BE2C (cell line): ENCODE data around the gene TSSK1B.

Experiments used
- DNase-seq: peaks from one replicate; pipeline ENCODE4 v3.0.0-alpha.2; 2020
- H3K27me3 ChIP-seq: fragments of 250-450 bp; sonication (Bioruptor Pico); 2 replicates; pipeline ENCODE4 v1.5.1; 2020; ENCODE audit warnings: mild to moderate bottlenecking
- H3K36me3 ChIP-seq: fragments of 250-450 bp; sonication (Bioruptor Pico); 2 replicates; pipeline ENCODE4 v1.5.1; 2020; ENCODE audit warnings: mild to moderate bottlenecking
- H3K4me1 ChIP-seq: fragments of 250-450 bp; sonication (Bioruptor Pico); 2 replicates; pipeline ENCODE4 v1.5.1; 2020
- H3K4me3 ChIP-seq: 2 replicates; pipeline ENCODE4 v1.5.1; 2011; ENCODE audit warnings: low read depth, low read length
- H3K9me3 ChIP-seq: fragments of 250-450 bp; sonication (Bioruptor Pico); 2 replicates; pipeline ENCODE4 v1.5.1; 2020
- TF ChIP-seq, protein P1 (sequence below): IDR thresholded peaks from 2 replicates; pipeline ENCODE4 v1.5.1; 2012; ENCODE audit warnings: mild to moderate bottlenecking, low read depth, low read length

TSSK1B gene

DNA sequence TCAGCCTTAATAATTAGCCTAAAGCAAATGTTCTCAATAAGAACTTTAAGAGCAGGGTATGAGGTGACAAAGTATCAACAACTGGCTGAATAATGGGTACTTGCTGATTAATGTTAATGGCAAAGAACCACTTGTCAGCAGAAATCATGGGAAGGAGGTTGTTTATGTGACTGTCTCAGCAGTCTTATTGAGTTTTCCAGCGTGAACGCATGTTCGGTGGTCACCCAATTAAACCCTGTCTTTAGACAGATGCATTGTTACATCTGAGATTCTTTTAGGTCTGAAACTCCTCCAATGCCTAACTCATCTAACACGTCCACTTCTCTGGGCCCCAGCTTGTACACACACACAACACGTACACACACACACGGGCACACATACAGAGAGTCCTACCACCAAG is 18.2 kb upstream of the TSSK1B start:
- no peak for DNase-seq
- H3K36me3 ChIP-seq: no peaks in the 10 kb centered on the region
- H3K4me1 ChIP-seq: no peaks in the 10 kb centered on the region
- no peaks in the 10 kb centered on the region for H3K27me3 ChIP-seq
- no peak overlapping the region for H3K4me3 ChIP-seq
- no peaks in the 10 kb centered on the region for H3K9me3 ChIP-seq
- TF ChIP-seq, protein P1, sequence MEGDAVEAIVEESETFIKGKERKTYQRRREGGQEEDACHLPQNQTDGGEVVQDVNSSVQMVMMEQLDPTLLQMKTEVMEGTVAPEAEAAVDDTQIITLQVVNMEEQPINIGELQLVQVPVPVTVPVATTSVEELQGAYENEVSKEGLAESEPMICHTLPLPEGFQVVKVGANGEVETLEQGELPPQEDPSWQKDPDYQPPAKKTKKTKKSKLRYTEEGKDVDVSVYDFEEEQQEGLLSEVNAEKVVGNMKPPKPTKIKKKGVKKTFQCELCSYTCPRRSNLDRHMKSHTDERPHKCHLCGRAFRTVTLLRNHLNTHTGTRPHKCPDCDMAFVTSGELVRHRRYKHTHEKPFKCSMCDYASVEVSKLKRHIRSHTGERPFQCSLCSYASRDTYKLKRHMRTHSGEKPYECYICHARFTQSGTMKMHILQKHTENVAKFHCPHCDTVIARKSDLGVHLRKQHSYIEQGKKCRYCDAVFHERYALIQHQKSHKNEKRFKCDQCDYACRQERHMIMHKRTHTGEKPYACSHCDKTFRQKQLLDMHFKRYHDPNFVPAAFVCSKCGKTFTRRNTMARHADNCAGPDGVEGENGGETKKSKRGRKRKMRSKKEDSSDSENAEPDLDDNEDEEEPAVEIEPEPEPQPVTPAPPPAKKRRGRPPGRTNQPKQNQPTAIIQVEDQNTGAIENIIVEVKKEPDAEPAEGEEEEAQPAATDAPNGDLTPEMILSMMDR: no peak

DNA sequence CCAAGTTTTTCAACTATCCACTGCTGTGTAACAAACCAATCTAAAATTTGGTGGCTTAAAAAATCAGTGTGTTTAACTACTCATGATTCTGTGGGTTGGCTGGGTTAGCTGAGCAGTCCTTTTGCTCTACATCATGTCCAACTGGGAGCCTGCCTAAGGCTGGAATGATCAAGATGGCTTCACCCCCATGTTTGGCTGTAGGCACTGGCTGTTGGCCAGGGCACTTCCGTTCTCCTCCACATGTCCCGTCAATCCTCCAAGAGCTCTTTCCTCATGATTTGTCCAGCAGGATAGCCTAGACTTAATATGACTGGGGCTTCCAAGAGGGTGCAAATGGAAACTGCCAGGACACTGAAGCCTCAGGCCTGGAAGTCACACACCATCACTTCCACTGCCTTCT is 17.0 kb upstream of the TSSK1B start:
- H3K27me3 ChIP-seq: no peaks in the 10 kb centered on the region
- TF ChIP-seq, protein P1: no peak
- H3K4me1 ChIP-seq: no peaks in the 10 kb centered on the region
- no peaks in the 10 kb centered on the region for H3K36me3 ChIP-seq
- H3K9me3 ChIP-seq: no peaks in the 10 kb centered on the region
- H3K4me3 ChIP-seq: no peak overlapping the region
- no peak for DNase-seq

DNA sequence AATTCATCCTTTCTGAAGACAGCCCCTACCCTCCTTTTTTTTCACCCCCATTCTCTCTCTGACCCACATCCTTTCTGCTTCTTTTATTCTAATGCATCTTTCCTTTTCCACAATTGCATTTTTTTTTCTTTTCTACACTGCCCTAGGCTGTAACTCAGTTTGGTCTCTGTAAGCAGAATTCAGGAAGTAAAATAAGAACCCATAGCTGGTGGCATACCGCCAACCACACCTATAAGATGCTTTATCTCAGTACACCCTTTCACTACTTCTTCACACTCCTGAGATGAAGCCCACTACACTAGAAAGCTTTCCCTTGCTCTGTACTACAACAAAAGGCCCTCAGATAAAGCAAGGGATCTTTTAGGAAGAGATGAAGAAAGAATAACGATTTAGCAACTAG is 16.1 kb upstream of the TSSK1B start:
- no peaks in the 10 kb centered on the region for H3K27me3 ChIP-seq
- H3K36me3 ChIP-seq: no peaks in the 10 kb centered on the region
- no peak overlapping the region for H3K4me3 ChIP-seq
- H3K9me3 ChIP-seq: no peaks in the 10 kb centered on the region
- peaks cover 4% of the 10 kb centered on the region for H3K4me1 ChIP-seq
- no peak for DNase-seq
- TF ChIP-seq, protein P1: no peak

DNA sequence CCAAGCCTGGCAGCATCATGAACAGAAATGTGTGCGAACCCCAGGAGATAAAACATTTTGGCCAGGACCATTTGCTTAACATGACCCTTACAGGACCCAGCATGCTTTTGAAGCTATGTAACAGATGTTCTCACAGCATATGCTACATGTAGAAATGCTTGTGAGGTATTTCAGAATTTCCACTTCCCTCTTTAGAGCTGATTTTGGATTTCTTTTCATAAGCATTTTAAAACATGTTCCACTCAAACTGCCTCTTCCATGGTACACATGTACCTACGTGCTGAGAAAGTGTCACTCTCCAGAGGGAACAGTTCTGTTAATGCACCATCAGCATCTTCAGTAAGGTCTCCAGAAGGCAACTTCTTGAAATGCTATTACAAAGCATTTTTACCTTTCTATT is 15.7 kb upstream of the TSSK1B start:
- Histone ChIP-seq H3K36me3 (no peaks in the 10 kb centered on the region), H3K27me3 (no peaks in the 10 kb centered on the region), H3K9me3 (no peaks in the 10 kb centered on the region), H3K4me1 (peaks cover 4% of the 10 kb centered on the region), H3K4me3 (no peak overlapping the region)
- no peak for DNase-seq
- TF ChIP-seq, protein P1: no peak

DNA sequence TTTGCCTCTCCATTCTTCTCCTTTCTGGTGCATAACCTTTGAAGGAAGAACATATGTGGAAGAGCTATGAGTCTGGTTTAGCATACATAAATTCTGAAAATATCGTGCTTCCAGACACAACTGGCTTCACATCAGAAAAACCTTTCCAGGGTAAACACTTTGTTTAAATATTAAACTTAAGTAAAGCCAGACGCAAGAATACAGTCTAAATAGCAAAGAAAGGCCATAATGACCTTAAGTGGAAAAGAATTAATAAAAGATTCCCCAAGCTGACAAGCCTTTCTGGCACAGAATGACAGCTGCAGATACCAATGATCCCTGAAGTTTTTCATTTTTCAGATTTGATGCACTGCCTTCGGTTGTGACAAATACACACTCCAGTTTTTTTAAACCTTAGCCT is 13.5 kb upstream of the TSSK1B start:
- TF ChIP-seq, protein P1: no peak
- H3K36me3 ChIP-seq: no peaks in the 10 kb centered on the region
- H3K27me3 ChIP-seq: no peaks in the 10 kb centered on the region
- peaks cover 4% of the 10 kb centered on the region for H3K4me1 ChIP-seq
- no peak for DNase-seq
- no peaks in the 10 kb centered on the region; the same call in 1 of the 2 replicates for H3K9me3 ChIP-seq
- H3K4me3 ChIP-seq: no peak overlapping the region

DNA sequence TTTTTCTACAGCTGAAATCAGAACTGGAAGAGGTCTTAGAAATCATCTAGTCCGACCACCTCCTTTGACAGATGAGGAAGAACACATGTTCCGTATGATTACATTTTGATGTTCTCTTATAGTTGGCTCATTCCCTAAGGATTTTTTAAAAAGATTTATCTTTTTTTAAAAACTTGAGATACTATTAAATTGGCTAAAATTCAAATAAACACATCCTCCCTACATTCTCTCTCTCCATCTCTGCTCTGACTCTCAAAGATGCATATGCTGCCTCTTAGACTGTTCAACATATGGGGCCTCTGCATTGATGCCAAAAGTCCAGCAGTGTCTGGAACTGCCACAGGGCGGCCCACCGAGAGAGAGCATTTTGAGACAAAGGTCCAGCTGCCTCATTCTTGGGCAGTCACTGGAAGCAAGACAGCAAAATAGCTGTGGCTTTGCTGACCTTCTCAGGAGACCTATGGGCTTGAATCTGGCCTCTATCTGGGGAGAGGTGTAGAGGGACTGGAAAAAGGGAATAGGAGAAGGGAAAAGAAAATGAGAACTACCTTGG is 12.8 kb upstream of the TSSK1B start:
- H3K4me3 ChIP-seq: no peak overlapping the region

More for the DNA sequence above, 12.8 kb upstream of the TSSK1B start:
- H3K4me1 ChIP-seq: peaks cover 4% of the 10 kb centered on the region
- DNase-seq: peak; percentile 42
- no peaks in the 10 kb centered on the region for H3K27me3 ChIP-seq
- H3K36me3 ChIP-seq: no peaks in the 10 kb centered on the region
- TF ChIP-seq, protein P1: peak; percentile 9; the same call in 1 of the 2 replicates
- no peaks in the 10 kb centered on the region; the same call in 1 of the 2 replicates for H3K9me3 ChIP-seq
